ENCODE data around the gene SH2B2. TPM values are rescaled to one million over a fixed set of nuclear protein-coding genes. Genes with fewer than 3 reads are reported as not detected.

Gene SH2B2
- total RNA-seq, 3 donors from 2014 or later (not counting 1 experiment from before 2014, with no cell fraction given), result 1.6 to 2.9 (median 2.0) TPM

GRCh38 chr7:102289057-102289456 is 2.4 kb downstream of the SH2B2 start:
- DNase-seq (no peak), ATAC-seq (no peak)
- Histone ChIP-seq H3K9me3 (ENCODE audit: control insufficient read depth, insufficient read depth, low read length) (no peaks in the 10 kb centered on the region), H3K36me3 (ENCODE audit: control insufficient read depth, insufficient read depth, low read length) (no peaks in the 10 kb centered on the region), H3K4me1 (ENCODE audit: control insufficient read depth, insufficient read depth, low read length) (peaks cover 67% of the 10 kb centered on the region), H3K27ac (ENCODE audit: low read length) (no peak overlapping the region), H3K4me3 (ENCODE audit: low read length) (no peak overlapping the region), H3K27me3 (ENCODE audit: control insufficient read depth, insufficient read depth, low read length) (no peaks in the 10 kb centered on the region)
- WGBS (ENCODE audit: insufficient coverage), result 68% methylated on average over 9 of the region's 9 CpGs
- Mint-ChIP-seq H3K4me1 (peaks cover 0 to 14% of the 10 kb centered on the region in 2 donors), H3K9me3 (no peaks in the 10 kb centered on the region), H3K27me3 (ENCODE audit: low read depth in 2 of 2) (peaks cover 0 to 16% of the 10 kb centered on the region in 2 donors), H3K4me3 (peak overlapping the region; percentile 69), H3K27ac (no peak overlapping the region), H3K36me3 (no peaks in the 10 kb centered on the region)
- intact Hi-C loops (cut with micrococcal nuclease), result no loop called here
- no peak for TF ChIP-seq CTCF (IDR thresholded peaks at IDR 0.05)

GRCh38 chr7:102291056-102291915 is 4.6 kb downstream of the SH2B2 start:
- DNase-seq, result peak in 1 of 2 donors; percentile 71
- Histone ChIP-seq H3K4me3 (ENCODE audit: low read length) (no peak overlapping the region), H3K27me3 (ENCODE audit: control insufficient read depth, insufficient read depth, low read length) (no peaks in the 10 kb centered on the region), H3K27ac (ENCODE audit: low read length) (no peak overlapping the region), H3K9me3 (ENCODE audit: control insufficient read depth, insufficient read depth, low read length) (no peaks in the 10 kb centered on the region), H3K36me3 (ENCODE audit: control insufficient read depth, insufficient read depth, low read length) (no peaks in the 10 kb centered on the region), H3K4me1 (ENCODE audit: control insufficient read depth, insufficient read depth, low read length) (peaks cover 49% of the 10 kb centered on the region)
- Mint-ChIP-seq H3K27me3 (ENCODE audit: low read depth in 2 of 2) (peaks cover 0 to 16% of the 10 kb centered on the region in 2 donors), H3K9me3 (no peaks in the 10 kb centered on the region), H3K4me3 (no peak overlapping the region), H3K36me3 (no peaks in the 10 kb centered on the region), H3K27ac (no peak overlapping the region), H3K4me1 (no peaks in the 10 kb centered on the region)
- ATAC-seq, result no peak
- 66% methylated on average over 18 of the region's 18 CpGs for WGBS (ENCODE audit: insufficient coverage)
- no peak for TF ChIP-seq CTCF (IDR thresholded peaks at IDR 0.05)
- intact Hi-C loops (cut with micrococcal nuclease), result no loop called here

- Mint-ChIP-seq H3K27ac (no peak overlapping the region), H3K9me3 (no peaks in the 10 kb centered on the region), H3K4me3 (no peak overlapping the region), H3K27me3 (ENCODE audit: low read depth in 2 of 2) (peaks cover 0 to 16% of the 10 kb centered on the region in 2 donors), H3K4me1 (no peaks in the 10 kb centered on the region), H3K36me3 (no peaks in the 10 kb centered on the region)
- no peak overlapping the region for H3K27ac ChIP-seq (ENCODE audit: low read length)
- DNase-seq, result no peak
- no peak overlapping the region for H3K4me3 ChIP-seq (ENCODE audit: low read length)
- no peak for ATAC-seq
- no peak for TF ChIP-seq CTCF (IDR thresholded peaks at IDR 0.05)
- H3K27me3 ChIP-seq (ENCODE audit: control insufficient read depth, insufficient read depth, low read length), result no peaks in the 10 kb centered on the region
- H3K9me3 ChIP-seq (ENCODE audit: control insufficient read depth, insufficient read depth, low read length), result no peaks in the 10 kb centered on the region
- intact Hi-C loops (cut with micrococcal nuclease), result no loop called here
- WGBS (ENCODE audit: insufficient coverage), result 80% methylated on average over 2 of the region's 2 CpGs
- peaks cover 49% of the 10 kb centered on the region for H3K4me1 ChIP-seq (ENCODE audit: control insufficient read depth, insufficient read depth, low read length)
- H3K36me3 ChIP-seq (ENCODE audit: control insufficient read depth, insufficient read depth, low read length), result no peaks in the 10 kb centered on the region
Observed at GRCh38 chr7:102291916-102292267, 5.2 kb downstream of the SH2B2 start.
